Stimulated activated memory B cell treated with anti-CD40 and anti-IgM and Interleukin-4, amounts not matched to agents 10 μg/mL and 1 μg/mL and 100 μg/mL, for 72 hours (primary cell): ENCODE measurements around the gene OR10H3.
"Not testable (repeated sequence)": the region's sequence is repeated elsewhere in the genome, so short reads cannot be mapped to it uniquely, and the experiment has no call there.

Experiments
- ATAC-seq: fragments of 150-1000 bp; cut with Tn5 transposase; 2 replicates; pipeline ENCODE4 v1.10.0; 2021
- H3K27ac Mint-ChIP-seq: one replicate; pipeline ENCODE4 v1.8.0; 2022; ENCODE audit warnings: mild to moderate bottlenecking, mixed read lengths
- H3K27me3 Mint-ChIP-seq: one replicate; pipeline ENCODE4 v1.8.0; 2022; ENCODE audit warnings: mixed read lengths
- H3K36me3 Mint-ChIP-seq: one replicate; pipeline ENCODE4 v1.8.0; 2022; ENCODE audit warnings: mixed read lengths
- H3K4me1 Mint-ChIP-seq: one replicate; pipeline ENCODE4 v1.8.0; 2022; ENCODE audit warnings: mixed read lengths
- H3K4me3 Mint-ChIP-seq: one replicate; pipeline ENCODE4 v1.8.0; 2022; ENCODE audit warnings: mild to moderate bottlenecking, moderate library complexity, mixed read lengths
- H3K9me3 Mint-ChIP-seq: one replicate; pipeline ENCODE4 v1.8.0; 2022; ENCODE audit warnings: mixed read lengths

OR10H3 gene

DNA sequence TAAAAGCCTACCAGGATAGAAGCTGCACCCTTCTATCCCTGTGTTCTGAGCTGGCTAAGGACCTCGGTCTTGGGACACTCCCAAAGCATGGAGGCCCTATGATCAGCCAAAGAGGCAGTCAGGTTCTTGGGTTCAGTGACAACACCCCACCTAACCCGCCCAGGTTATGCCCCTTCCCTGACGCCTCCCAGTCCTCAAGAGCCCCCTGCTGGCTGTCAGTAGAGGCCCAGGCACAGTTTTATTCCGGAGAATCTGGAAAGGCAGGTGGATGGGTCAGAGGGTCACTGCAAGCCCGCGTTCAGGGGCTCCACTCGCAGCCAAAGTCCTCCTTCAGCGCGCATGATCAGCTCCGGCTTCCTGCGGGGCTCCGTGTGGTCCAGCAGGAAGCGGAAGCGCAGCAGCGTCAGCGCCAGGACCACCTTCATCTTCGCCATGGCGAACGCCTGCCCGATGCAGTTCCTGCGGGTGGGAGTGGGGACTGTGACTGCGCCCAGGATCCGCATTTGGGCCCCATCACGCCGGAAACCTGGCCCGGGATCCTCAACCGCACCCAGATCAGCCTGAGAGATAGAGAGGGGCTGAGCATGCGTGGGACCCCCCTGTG, 22.3 kb downstream of the OR10H3 start:
- peaks cover 13% of the 10 kb centered on the region for H3K9me3 Mint-ChIP-seq
- H3K36me3 Mint-ChIP-seq = peaks cover 6% of the 10 kb centered on the region
- no peak overlapping the region for H3K27ac Mint-ChIP-seq
- peaks cover 61% of the 10 kb centered on the region for H3K27me3 Mint-ChIP-seq
- no peak overlapping the region for H3K4me3 Mint-ChIP-seq
- no peak for ATAC-seq
- H3K4me1 Mint-ChIP-seq = no peaks in the 10 kb centered on the region

DNA sequence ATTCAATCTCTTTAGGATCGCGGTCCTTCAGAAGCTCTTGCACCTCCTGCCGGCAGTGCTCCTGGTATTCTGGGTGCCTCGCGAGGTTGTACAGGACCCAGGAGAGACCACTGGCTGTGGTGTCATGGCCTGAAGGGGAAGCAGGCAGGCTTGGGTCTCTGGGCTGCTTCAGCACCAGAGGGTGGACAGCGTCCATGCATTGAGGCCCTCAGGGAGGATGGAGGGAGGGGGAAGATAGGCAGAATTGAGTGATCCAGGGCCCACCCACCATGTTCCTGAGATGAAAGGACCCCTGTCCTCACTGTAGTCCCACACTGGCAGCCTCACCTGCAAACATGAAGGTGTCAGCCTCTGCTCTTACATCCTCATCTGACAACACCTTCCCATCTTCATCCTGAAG, 31.8 kb downstream of the OR10H3 start:
- ATAC-seq = no peak
- Mint-ChIP-seq H3K27ac (no peak overlapping the region), H3K36me3 (no peaks in the 10 kb centered on the region), H3K4me3 (no peak overlapping the region), H3K4me1 (no peaks in the 10 kb centered on the region), H3K9me3 (peaks cover 10% of the 10 kb centered on the region), H3K27me3 (peaks cover 58% of the 10 kb centered on the region)

DNA sequence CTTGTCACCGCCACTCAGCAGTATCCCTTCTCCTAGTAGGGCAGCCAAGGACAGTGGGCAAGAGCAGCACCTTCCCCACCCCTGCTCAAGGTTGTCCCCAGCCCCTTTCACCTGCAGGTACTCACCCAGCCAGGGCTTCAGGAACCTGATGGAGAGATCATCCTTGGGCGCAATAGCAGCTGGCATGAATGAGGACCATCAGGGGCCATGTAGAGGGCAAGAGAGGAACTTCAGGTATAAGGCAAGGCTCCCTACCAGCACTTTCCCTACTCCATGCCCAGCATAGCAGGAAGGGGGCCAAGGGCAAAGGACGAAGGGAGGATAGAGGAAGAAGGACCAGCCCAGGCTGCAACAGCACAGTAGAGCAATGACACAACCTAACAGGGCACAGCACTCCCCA, 36.4 kb downstream of the OR10H3 start:
- not testable (repeated sequence) for H3K4me3 Mint-ChIP-seq, H3K27ac Mint-ChIP-seq, H3K36me3 Mint-ChIP-seq, ATAC-seq, H3K4me1 Mint-ChIP-seq
- Mint-ChIP-seq H3K27me3 (peaks cover 77% of the 10 kb centered on the region), H3K9me3 (peaks cover 13% of the 10 kb centered on the region)

GRCh38 chr19:15775249-15775648, 37.5 kb downstream of the OR10H3 start:
- no peak for ATAC-seq
- Mint-ChIP-seq H3K4me1 (no peaks in the 10 kb centered on the region), H3K27me3 (peaks cover 66% of the 10 kb centered on the region), H3K9me3 (peaks cover 13% of the 10 kb centered on the region), H3K36me3 (no peaks in the 10 kb centered on the region), H3K4me3 (no peak overlapping the region), H3K27ac (no peak overlapping the region)

GRCh38 chr19:15776264-15776663, 38.5 kb downstream of the OR10H3 start:
- Mint-ChIP-seq H3K27me3 (peaks cover 60% of the 10 kb centered on the region), H3K36me3 (no peaks in the 10 kb centered on the region), H3K9me3 (peaks cover 13% of the 10 kb centered on the region), H3K4me3 (no peak overlapping the region), H3K27ac (no peak overlapping the region), H3K4me1 (no peaks in the 10 kb centered on the region)
- no peak for ATAC-seq

- Mint-ChIP-seq H3K27me3 (peaks cover 53% of the 10 kb centered on the region), H3K4me1 (no peaks in the 10 kb centered on the region), H3K36me3 (no peaks in the 10 kb centered on the region), H3K4me3 (no peak overlapping the region), H3K9me3 (peaks cover 10% of the 10 kb centered on the region), H3K27ac (no peak overlapping the region)
- ATAC-seq = no peak
Measured at GRCh38 chr19:15776991-15777970, 39.5 kb downstream of the OR10H3 start.

DNA sequence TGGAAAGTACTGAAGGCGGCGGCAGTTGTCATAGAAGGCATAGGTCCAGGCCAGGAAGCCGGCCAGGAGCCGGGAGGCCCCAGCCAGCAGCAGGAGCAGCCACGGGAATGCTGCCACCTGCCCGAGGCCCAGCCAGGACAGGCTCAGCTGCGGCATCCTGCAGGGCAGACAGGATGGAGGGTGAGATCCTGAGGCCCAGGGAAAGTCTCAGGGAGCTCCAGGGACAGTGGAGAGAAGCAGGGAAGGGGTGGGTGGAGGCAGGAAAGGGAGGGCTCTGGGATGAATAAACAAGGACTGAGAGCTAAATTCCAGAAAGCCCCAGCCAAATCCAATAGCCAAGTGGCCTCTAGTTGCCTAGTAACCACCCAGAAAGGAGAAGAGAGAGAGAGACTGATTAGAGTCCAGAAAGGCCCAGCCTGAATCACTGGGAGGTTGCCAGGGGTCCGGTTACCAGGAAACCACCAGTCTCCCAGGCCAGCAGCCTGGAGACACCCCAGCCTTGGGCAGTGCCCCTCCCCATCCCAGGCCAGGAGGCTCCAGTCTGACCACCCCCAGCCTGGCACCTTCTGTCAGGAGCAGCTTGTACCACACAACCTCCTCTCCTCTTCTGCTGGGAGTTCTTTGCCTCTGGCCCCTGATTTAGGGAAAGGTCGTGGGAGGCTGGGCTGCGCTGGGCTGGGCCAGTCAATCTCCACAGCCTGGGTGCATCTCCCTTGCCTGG, 42.1 kb downstream of the OR10H3 start:
- ATAC-seq = peak; percentile 8
- H3K4me1 Mint-ChIP-seq = no peaks in the 10 kb centered on the region
- H3K27ac Mint-ChIP-seq = no peak overlapping the region
- peaks cover 49% of the 10 kb centered on the region for H3K27me3 Mint-ChIP-seq
- no peaks in the 10 kb centered on the region for H3K36me3 Mint-ChIP-seq
- no peak overlapping the region for H3K4me3 Mint-ChIP-seq
- peaks cover 10% of the 10 kb centered on the region for H3K9me3 Mint-ChIP-seq

DNA sequence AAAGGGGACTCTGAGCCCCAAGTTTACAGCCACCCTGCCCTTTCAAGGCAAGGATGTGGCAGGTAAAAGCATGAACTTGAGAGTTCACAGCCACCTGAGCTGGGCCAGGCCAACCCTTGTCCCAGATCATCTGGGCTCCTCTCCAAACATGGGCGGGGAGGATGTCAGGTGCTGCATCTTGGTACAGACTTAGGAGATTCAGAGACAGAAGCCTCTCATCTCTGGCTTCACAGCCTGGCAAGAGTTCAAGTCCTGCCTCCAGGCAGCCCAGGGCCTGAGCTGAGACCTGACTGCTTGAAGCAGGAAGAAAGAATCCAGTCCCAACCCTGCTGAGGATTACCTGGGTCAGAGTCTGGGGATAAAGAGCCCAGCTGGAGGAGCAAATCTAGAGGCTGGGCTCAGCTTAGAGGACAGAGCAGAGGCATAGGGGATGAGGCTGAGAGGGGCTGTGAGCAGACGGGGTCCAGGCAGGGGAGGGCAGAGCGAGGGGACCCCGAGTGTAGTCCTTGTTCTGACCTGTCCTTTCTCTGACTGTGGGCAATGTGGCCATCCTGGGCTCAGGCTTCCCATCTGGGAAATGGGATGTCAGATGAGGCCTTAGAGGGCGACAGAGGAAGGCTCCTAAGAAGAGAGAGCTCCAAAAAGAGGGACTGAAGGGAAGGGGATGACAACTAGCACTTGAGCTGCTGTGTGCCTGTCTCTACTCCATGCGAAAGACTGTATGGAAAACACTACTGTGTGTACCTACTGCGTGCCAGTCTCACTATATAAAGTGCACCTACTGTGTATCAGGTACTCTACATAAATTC, 43.0 kb downstream of the OR10H3 start:
- peaks cover 43% of the 10 kb centered on the region for H3K27me3 Mint-ChIP-seq
- no peak overlapping the region for H3K27ac Mint-ChIP-seq
- ATAC-seq = peak; percentile 55
- no peak overlapping the region for H3K4me3 Mint-ChIP-seq
- H3K9me3 Mint-ChIP-seq = peaks cover 10% of the 10 kb centered on the region
- H3K4me1 Mint-ChIP-seq = no peaks in the 10 kb centered on the region
- no peaks in the 10 kb centered on the region for H3K36me3 Mint-ChIP-seq

- no peaks in the 10 kb centered on the region for H3K36me3 Mint-ChIP-seq
- peaks cover 10% of the 10 kb centered on the region for H3K9me3 Mint-ChIP-seq
- no peak overlapping the region for H3K4me3 Mint-ChIP-seq
- H3K27ac Mint-ChIP-seq = no peak overlapping the region
- no peaks in the 10 kb centered on the region for H3K4me1 Mint-ChIP-seq
- no peak for ATAC-seq
- peaks cover 35% of the 10 kb centered on the region for H3K27me3 Mint-ChIP-seq
Measured at GRCh38 chr19:15781661-15782060, 43.9 kb downstream of the OR10H3 start.

DNA sequence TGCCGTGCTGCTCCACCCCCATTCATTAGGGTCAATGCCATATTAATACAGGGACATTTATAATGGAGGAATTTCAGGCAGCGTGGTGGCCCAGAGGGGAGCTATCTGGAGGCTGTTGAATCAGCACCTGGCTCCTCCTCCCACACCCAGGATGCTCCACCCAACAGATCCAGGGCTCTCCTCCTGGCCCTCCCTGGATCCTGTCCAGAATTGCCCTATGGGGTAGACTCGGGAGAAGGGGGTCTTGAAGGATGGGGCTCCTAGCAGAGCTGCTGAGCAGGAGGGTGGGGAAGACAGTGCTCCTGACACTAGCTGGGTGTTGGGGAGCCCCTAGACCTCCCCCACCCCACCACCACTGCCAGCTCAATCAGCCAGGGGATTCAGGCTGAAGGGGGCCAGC, 44.4 kb downstream of the OR10H3 start:
- ATAC-seq = no peak
- Mint-ChIP-seq H3K27me3 (peaks cover 36% of the 10 kb centered on the region), H3K27ac (no peak overlapping the region), H3K4me3 (no peak overlapping the region), H3K4me1 (no peaks in the 10 kb centered on the region), H3K36me3 (no peaks in the 10 kb centered on the region), H3K9me3 (peaks cover 10% of the 10 kb centered on the region)

- H3K4me3 Mint-ChIP-seq, H3K36me3 Mint-ChIP-seq, ATAC-seq, H3K27ac Mint-ChIP-seq, H3K9me3 Mint-ChIP-seq, H3K4me1 Mint-ChIP-seq: not testable (repeated sequence)
- H3K27me3 Mint-ChIP-seq = peaks cover 36% of the 10 kb centered on the region
Measured at GRCh38 chr19:15782896-15783295, 45.1 kb downstream of the OR10H3 start.

DNA sequence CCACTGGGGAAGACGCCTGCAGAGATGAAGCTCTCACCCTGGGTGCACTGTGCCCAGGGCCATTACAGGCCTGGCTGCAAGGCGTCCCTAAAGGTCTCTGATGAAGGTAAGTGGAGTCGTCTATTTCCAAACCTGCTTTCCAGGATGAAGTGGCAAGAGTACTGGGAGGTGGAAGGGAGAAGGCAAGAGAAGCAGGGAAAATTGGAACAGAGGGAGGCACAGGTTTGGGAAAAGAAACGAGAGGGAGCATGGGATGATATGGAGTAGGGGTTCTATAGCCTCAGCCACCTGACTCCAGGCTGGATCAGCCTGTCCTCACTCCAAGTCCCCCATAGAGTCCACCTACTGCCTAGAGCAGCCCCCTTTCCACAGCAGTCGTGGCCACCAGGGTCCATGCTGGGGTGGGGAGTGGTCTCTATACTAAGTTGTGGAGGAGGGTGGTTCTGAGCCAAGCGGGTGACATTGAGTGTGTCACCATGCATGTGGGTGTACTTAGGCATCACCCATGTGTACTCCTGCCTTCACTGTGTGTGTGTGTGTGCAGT, 49.9 kb downstream of the OR10H3 start, which contains the start of gene OR10H5:
Gene OR10H5, plus strand, starts transcription at position 51 of the 545 bp plus-strand sequence. CDS start 6,388 bp downstream, outside the sequence.
- no peak for ATAC-seq
- H3K27me3 Mint-ChIP-seq = peaks cover 49% of the 10 kb centered on the region
- H3K9me3 Mint-ChIP-seq = no peaks in the 10 kb centered on the region
- no peak within 1 kb of the TSS for H3K27ac Mint-ChIP-seq
- no peaks in the 10 kb centered on the region for H3K4me1 Mint-ChIP-seq
- H3K4me3 Mint-ChIP-seq = no peak within 1 kb of the TSS
- H3K36me3 Mint-ChIP-seq = no peaks in the 10 kb centered on the region

DNA sequence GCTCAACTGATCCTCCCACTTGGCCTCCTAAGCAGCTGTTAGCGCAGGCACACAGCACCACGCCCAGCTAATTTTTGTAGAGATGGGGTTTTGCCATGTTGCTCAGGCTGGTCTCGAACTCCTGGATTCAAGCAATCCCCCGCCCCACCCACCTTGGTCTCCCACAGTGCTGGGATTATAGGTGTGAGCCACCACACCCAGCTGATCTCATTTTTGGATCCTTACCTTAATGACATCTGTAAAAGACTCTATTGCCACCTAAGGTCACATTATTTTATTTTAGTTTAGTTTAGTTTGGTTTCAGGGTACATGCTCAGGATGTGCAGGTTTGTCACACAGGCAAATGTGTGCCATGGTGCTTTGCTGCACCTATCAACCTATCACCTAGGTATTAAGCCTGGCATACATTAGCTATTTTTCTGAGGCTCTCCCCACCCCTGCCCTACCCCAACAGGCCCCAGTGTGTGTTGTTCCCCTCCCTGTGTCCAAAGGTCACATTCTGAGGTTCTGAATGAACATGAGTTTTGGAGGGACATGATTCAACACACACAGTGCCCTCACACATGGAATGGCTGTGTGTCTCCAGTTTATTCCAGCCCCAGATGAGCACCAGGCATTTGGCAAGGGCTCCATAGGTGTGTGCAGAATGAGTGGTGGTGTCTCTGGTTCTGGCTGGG, 50.9 kb downstream of the OR10H3 start:
- Mint-ChIP-seq H3K4me1 (no peaks in the 10 kb centered on the region), H3K27me3 (peaks cover 47% of the 10 kb centered on the region), H3K27ac (no peak overlapping the region), H3K4me3 (no peak overlapping the region), H3K9me3 (no peaks in the 10 kb centered on the region), H3K36me3 (no peaks in the 10 kb centered on the region)
- ATAC-seq = no peak

GRCh38 chr19:15790096-15790495, 52.3 kb downstream of the OR10H3 start:
- Mint-ChIP-seq H3K27me3 (peaks cover 51% of the 10 kb centered on the region), H3K36me3 (no peaks in the 10 kb centered on the region), H3K27ac (no peak overlapping the region), H3K4me3 (no peak overlapping the region), H3K4me1 (no peaks in the 10 kb centered on the region), H3K9me3 (peaks cover 2% of the 10 kb centered on the region)
- no peak for ATAC-seq
